Measurements from ENCODE around the gene PDIA4.
"Not testable (repeated sequence)": the region's sequence is repeated elsewhere in the genome, so short reads cannot be mapped to it uniquely, and the experiment has no call there.

PDIA4 gene, protein sequence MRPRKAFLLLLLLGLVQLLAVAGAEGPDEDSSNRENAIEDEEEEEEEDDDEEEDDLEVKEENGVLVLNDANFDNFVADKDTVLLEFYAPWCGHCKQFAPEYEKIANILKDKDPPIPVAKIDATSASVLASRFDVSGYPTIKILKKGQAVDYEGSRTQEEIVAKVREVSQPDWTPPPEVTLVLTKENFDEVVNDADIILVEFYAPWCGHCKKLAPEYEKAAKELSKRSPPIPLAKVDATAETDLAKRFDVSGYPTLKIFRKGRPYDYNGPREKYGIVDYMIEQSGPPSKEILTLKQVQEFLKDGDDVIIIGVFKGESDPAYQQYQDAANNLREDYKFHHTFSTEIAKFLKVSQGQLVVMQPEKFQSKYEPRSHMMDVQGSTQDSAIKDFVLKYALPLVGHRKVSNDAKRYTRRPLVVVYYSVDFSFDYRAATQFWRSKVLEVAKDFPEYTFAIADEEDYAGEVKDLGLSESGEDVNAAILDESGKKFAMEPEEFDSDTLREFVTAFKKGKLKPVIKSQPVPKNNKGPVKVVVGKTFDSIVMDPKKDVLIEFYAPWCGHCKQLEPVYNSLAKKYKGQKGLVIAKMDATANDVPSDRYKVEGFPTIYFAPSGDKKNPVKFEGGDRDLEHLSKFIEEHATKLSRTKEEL

DNA sequence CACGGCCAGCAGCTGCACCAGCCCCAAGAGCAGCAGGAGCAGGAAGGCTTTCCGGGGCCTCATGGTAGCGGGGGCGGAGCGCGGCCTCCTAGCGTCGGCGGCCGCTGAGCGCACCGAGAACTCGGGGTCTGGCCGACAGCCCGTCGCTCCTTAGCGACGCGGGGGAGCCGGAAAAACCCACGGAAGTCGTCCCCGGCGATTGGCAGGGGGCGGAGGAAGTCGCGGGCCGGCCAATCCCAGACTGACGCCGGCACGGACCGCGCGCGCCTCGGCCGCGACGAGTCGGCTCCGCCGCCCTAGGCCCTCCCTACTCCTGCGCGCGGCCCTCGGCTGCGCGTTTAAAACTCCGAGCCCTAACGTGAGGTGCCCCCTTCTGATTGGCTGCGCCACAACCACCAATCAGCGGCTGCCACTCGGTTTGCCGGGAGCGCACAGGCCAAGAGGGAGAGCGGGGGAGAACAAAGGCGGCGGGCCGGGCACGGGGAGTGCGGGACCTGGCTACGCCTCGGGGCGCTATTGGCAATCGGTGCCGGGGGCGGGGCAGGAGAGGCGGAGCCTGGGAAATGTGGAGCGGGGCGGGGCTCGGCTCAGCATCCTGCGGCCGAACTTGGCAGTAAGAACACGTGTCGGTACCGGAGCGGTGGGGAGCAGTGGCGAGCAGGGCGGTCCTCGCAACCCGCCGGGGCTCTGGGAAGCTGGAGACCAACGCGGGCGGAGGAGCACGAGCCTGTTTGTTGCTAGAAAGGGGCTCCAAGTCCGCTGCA is at the start of gene PDIA4:
TSS of gene PDIA4 (minus strand) at position 160 of the 764 bp plus-strand sequence. CDS start at position 63, 97 bp downstream.
- peak; percentile 93 to 100 (median 99) for DNase-seq

- DNase-seq, result no peak
Observed at GRCh38 chr7:149077594-149077993, 49.3 kb upstream of the PDIA4 start.

GRCh38 chr7:149075286-149075685 is 47.0 kb upstream of the PDIA4 start:
- DNase-seq, result no peak

- no peak for DNase-seq
Observed at GRCh38 chr7:149074116-149074885, 46.0 kb upstream of the PDIA4 start.

- no peak for DNase-seq
Observed at GRCh38 chr7:149072438-149072775, 44.1 kb upstream of the PDIA4 start.

GRCh38 chr7:149071641-149072437 is 43.5 kb upstream of the PDIA4 start:
- no peak for DNase-seq

DNA sequence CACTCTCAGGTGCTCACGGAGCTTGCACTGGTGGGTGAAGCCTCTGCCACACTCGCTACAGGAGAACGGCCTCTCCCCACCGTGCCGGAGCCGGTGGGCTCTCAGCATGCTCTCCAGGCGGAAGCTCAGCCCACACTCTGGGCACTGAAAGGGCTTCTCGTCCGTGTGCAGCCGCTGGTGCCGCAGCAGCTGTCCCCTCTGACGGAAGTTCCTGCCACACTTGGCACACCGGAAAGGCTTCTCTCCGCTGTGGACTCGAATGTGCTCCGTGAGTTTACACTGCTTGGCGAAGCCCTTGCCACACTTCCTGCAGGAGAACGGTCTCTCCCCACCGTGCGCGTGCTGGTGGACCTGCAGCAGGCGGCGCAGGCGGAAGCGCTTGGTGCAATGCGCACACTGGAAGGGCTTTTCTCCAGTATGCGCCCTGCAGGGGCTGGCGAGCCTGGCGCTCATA is 42.9 kb upstream of the PDIA4 start:
- DNase-seq, result no peak

- no peak for DNase-seq
Observed at GRCh38 chr7:149070372-149071125, 42.2 kb upstream of the PDIA4 start.

- DNase-seq, result no peak
Observed at GRCh38 chr7:149067869-149068268, 39.6 kb upstream of the PDIA4 start.

DNA sequence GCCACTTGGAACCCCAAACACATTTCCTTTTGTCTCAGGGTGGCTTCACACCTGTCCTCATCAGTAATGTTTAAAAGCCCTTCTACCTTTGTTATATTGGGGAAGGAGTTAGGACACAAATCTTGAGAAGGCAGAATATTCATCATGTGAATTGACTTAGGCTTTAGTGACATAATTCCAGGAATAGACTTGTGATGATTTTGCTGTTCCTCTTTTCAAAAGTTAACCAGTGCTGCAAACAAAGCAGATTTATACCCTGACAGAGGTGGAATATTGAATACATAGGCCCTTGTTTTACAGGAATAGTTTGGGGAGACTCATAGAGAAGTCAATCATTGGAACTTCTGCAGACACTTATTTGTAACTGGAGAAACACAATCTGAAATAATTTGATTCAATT is 35.2 kb upstream of the PDIA4 start:
- no peak for DNase-seq

DNA sequence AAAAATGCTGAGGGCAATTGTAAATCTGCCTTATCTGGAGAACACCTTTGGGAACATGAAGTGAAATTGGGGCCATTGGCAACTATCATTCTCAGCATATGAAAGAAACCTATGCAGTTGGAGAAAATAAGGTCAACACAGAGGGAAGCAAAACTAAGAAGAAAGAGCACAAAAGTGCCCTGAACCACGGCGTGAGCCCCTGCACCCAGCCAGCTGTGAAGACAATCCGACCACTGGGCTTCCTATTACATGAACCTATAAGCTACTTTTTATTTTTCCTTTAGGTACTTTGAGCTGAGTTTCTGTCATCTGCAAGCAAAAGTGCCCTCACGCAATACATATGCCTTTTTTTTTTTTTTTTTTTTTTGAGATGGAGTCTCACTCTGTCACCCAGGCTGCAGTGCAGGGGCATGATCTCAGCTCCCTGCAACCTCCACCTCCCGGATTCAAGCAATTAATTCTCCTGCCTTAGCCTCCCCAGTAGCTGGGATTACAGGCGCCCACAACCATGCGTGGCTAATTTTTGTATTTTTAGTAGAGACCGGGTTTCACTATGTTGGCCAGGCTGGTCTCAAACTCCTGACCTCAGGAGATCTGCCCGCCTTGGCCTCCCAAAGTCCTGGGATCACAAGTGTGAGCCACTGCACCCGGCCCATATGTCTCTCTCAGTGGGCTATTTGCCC is 34.1 kb upstream of the PDIA4 start:
- not testable (repeated sequence) for DNase-seq

- DNase-seq, result no peak
Observed at GRCh38 chr7:149060156-149060555, 31.9 kb upstream of the PDIA4 start.

- no peak for DNase-seq
Observed at GRCh38 chr7:149053885-149054284, 25.6 kb upstream of the PDIA4 start.

GRCh38 chr7:149053384-149053783 is 25.1 kb upstream of the PDIA4 start:
- DNase-seq, result no peak

GRCh38 chr7:149050941-149051340 is 22.6 kb upstream of the PDIA4 start:
- no peak for DNase-seq

GRCh38 chr7:149048805-149049204 is 20.5 kb upstream of the PDIA4 start:
- DNase-seq, result no peak

GRCh38 chr7:149046416-149046815 is 18.1 kb upstream of the PDIA4 start:
- no peak for DNase-seq

GRCh38 chr7:149043936-149044335 is 15.6 kb upstream of the PDIA4 start:
- DNase-seq, result no peak

GRCh38 chr7:149041350-149041749 is 13.0 kb upstream of the PDIA4 start:
- no peak for DNase-seq

All from hypothalamus (tissue), 51 donors.